NCI-H1436 treated with DMSO at 0.1 percent for 48 hours (cell line): ENCODE results near the gene PDP2.

Experiments
- DNase-seq: peaks from one replicate; lab custom pipeline; 2025; lab: John Stamatoyannopoulos, UW

Gene PDP2

DNA sequence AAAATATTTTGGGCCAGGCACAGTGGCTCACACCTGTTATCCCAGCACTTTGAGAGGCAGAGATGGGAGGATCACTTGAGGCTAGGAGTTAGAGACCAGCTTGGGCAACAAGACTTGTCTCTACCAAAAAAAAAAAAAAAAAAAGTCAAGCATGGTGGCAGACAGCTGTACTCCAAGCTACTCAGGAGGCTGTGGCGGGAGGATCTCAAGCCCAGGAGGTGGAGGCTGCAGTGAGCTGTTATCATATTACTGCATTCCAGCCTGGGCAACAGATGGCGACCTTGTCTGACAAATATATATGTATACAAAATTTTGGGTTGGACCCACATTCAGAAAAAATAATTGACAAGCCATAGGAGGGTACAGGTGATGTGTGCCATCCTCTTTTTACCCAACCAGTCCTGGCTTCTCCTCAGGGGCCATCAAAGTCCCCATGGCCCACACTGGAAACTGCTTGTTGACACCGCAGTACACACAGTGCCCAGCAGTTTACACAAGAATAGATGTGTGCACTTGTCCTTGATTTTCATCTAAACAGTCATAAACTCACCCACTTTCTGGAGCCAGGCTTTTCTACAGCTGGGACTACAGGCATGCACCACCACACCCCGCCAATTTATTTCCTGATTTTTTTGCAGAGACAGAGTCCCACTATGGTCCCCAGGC lies 56.7 kb downstream of the PDP2 start:
- DNase-seq = no peak

- DNase-seq = no peak
These were observed 57.5 kb downstream of the PDP2 start for GRCh38 chr16:66937725-66938337.

DNA sequence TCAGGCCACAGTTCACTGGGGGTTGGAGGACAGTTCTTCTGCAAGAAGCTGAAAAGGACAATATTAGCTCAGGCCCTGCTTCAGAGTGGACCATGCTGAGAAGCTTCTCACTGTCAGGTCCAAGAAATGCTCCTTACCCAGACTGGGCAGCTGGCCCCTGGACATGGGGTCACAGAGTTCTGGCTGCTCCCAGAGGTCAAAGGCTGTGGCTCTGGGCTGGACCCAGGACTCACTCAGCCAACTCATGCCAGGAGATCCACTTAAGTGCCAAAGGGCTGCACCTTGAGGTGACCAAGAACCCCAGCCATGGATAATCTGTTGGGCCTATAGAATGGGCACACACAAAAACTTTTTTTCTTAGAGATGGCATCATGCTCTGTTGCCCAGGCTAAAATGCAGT lies 59.1 kb downstream of the PDP2 start:
- no peak for DNase-seq

- DNase-seq = no peak
These were observed 59.9 kb downstream of the PDP2 start for GRCh38 chr16:66940236-66940635.
